BLaER1 treated with 17β-estradiol and CSF1 and Interleukin-3, amounts not matched to agents 10 nM and 100 nM (cell line): ENCODE results near the gene TRAPPC3L.

Experiments
- H3K27ac ChIP-seq, 11 experiments: shearing (Covaris generic); formaldehyde crosslinking; 2 replicates each; pipeline ENCODE4 v1.8.1; 2022
- H3K27me3 ChIP-seq, 11 experiments: shearing (Covaris generic); formaldehyde crosslinking; 2 replicates each; pipeline ENCODE4 v1.8.1; 2022
- H3K36me3 ChIP-seq, 11 experiments: shearing (Covaris generic); formaldehyde crosslinking; 2 replicates each; pipeline ENCODE4 v1.8.1; 2022
- H3K4me1 ChIP-seq, 10 experiments: shearing (Covaris generic); formaldehyde crosslinking; 2 replicates each; pipeline ENCODE4 v1.8.1; 2022
- H3K4me2 ChIP-seq, 11 experiments: shearing (Covaris generic); formaldehyde crosslinking; 2 replicates each; pipeline ENCODE4 v1.8.1; 2022
- H3K4me3 ChIP-seq, 10 experiments: shearing (Covaris generic); formaldehyde crosslinking; 2 replicates each; pipeline ENCODE4 v1.8.1; 2022
- H3K9ac ChIP-seq, 11 experiments: shearing (Covaris generic); formaldehyde crosslinking; 2 replicates each; pipeline ENCODE4 v1.8.1; 2022
- H3K9me3 ChIP-seq, 11 experiments: shearing (Covaris generic); formaldehyde crosslinking; replicated peaks in 1 of 11; 2 replicates each; pipeline ENCODE4 v1.8.1; 2022
- H4K20me1 ChIP-seq, 11 experiments: shearing (Covaris generic); formaldehyde crosslinking; 2 replicates each; pipeline ENCODE4 v1.8.1; 2022
- Cebpa-rat ChIP-seq, 11 experiments: shearing (Covaris generic); IDR thresholded peaks; 2 replicates each; pipeline ENCODE4 v1.8.1; 2022

TRAPPC3L gene

DNA sequence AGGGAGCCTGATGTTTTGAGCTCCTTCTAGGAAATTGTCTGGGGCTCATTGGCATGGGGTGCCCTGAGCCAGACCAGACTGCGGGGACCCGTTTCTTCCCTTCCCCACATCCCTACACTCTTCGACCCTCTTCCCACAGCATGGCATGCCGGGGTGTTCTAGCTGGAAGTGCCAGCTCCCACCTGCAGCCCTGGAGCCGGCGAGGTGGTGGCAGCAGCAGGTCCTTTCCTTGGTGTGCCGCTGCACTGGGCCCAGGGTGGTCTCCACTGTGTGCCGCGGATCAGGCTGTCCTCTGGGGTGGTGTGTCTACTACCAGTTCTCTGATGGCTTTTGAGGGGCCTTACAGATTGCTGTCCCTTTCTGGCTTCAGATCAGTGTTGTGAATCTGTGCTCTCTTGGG is 18.3 kb upstream of the TRAPPC3L start:
- Histone ChIP-seq H3K36me3 (no peaks in the 10 kb centered on the region), H3K9ac (no peak overlapping the region), H4K20me1 (no peaks in the 10 kb centered on the region), H3K9me3 (peaks cover 0 to 9% (median 0%) of the 10 kb centered on the region in 11 experiments; a peak in 4 of 22 replicates), H3K4me2 (no peak overlapping the region), H3K4me1 (peaks cover 2 to 13% (median 9%) of the 10 kb centered on the region in 10 experiments), H3K27ac (no peak overlapping the region), H3K27me3 (peaks cover 0 to 14% (median 9%) of the 10 kb centered on the region in 11 experiments; a peak in 12 of 22 replicates), H3K4me3 (no peak overlapping the region)
- TF ChIP-seq Cebpa-rat (IDR thresholded peaks at IDR 0.05) = no peak

DNA sequence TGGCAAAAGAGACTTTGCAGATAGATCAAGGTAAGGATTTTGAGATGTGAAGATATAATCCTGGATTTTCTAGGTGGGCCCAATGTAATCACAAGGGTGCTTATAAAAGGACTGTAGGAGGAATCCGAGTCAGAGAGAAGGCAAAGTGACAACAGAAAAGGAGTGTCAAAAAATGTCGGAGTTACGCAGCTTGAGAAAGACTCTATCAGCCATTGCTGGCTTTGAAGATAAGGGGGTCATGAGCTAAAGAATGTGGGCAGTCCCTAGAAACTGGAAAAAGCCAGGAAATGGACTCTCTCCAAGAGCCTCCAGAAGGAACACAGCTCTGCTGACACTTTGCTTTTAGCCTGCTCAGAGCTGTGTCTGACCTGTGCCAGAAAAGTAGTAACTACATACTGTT is 17.1 kb upstream of the TRAPPC3L start:
- Histone ChIP-seq H3K9me3 (peaks cover 0 to 9% (median 0%) of the 10 kb centered on the region in 11 experiments; a peak in 4 of 22 replicates), H3K4me1 (peaks cover 0 to under 1% (median 0%) of the 10 kb centered on the region in 10 experiments; a peak in 6 of 20 replicates), H3K27ac (no peak overlapping the region), H3K4me3 (no peak overlapping the region), H3K4me2 (no peak overlapping the region), H3K36me3 (no peaks in the 10 kb centered on the region), H3K27me3 (peaks cover 0 to 14% (median 9%) of the 10 kb centered on the region in 11 experiments; a peak in 12 of 22 replicates), H4K20me1 (no peaks in the 10 kb centered on the region), H3K9ac (peak overlapping the region in 2 of 11 experiments; percentile 6 to 10; a peak in 1 of 22 replicates)
- no peak for TF ChIP-seq Cebpa-rat (IDR thresholded peaks at IDR 0.05)

DNA sequence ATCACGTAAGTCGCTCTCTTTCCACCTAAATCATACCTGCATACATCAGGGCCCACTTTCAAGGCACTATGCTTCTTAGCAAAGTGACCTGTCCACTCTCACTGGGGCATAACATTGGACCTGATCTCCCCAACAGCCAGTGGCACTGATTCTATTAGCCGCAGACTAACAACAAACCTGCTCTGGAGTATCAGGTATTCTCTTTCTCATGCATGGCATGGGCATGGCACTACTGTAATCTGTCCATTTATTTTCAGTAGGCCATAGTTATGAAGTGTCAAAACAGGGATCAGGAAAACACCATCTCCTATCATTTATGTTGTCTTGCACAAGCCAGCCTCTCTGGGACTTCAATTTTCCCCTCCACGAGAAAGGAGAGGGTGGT is 16.5 kb upstream of the TRAPPC3L start:
- H3K9ac ChIP-seq = peak overlapping the region in 2 of 11 experiments; percentile 6 to 31; a peak in 1 of 22 replicates
- peaks cover 0 to 14% (median 9%) of the 10 kb centered on the region in 11 experiments; a peak in 12 of 22 replicates for H3K27me3 ChIP-seq
- no peak overlapping the region for H3K27ac ChIP-seq
- no peak for TF ChIP-seq Cebpa-rat (IDR thresholded peaks at IDR 0.05)
- H3K4me2 ChIP-seq = no peak overlapping the region
- H3K9me3 ChIP-seq = peaks cover 0 to 6% (median 0%) of the 10 kb centered on the region in 11 experiments; a peak in 4 of 22 replicates
- H4K20me1 ChIP-seq = no peaks in the 10 kb centered on the region
- no peaks in the 10 kb centered on the region for H3K36me3 ChIP-seq
- no peak overlapping the region for H3K4me3 ChIP-seq
- H3K4me1 ChIP-seq = no peaks in the 10 kb centered on the region

DNA sequence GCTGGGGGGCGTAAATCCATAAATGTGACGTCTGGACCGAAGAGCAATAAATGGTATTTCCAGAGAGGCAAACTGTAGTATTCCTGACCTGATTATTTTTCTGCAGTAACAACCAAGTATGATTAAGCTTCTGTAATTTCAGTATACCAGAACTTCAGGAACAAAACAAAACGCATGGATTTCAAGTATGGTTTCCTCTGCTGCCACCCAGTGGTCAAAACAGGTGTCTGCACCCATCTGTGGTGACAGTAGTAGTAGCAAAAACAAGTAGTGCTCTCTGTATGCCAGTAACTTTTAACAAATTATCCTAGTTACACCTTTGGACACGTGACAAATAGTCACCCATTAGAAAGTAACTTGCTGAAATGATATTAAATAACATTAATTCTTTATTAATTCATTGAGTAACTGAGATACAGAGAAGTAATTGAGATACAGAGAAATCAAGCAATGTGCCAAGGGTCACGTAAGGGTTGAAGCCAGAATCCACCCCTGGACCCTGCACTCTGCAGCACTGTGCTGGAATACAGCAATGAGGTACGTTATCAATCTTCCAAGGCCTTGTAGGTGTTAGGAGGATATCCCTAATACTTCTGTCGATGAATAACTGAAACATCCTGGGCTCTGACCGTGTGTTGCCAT is 16.0 kb upstream of the TRAPPC3L start:
- Histone ChIP-seq H3K27me3 (peaks cover 0 to 14% (median 9%) of the 10 kb centered on the region in 11 experiments; a peak in 12 of 22 replicates), H3K36me3 (no peaks in the 10 kb centered on the region), H3K9ac (0 out of 22 replicates have a peak overlapping the region, but pooled peaks of 1 of the 11 experiments have one; percentile 31), H3K27ac (no peak overlapping the region), H4K20me1 (no peaks in the 10 kb centered on the region), H3K9me3 (peaks cover 0 to under 1% (median 0%) of the 10 kb centered on the region in 11 experiments; a peak in 1 of 22 replicates), H3K4me2 (no peak overlapping the region), H3K4me3 (no peak overlapping the region), H3K4me1 (no peaks in the 10 kb centered on the region)
- no peak for TF ChIP-seq Cebpa-rat (IDR thresholded peaks at IDR 0.05)

- H3K9ac ChIP-seq = no peak overlapping the region
- H3K4me1 ChIP-seq = no peaks in the 10 kb centered on the region
- no peak overlapping the region for H3K4me2 ChIP-seq
Observed at GRCh38 chr6:116560130-116560529, 14.6 kb upstream of the TRAPPC3L start.

GRCh38 chr6:116557893-116558292 is 12.4 kb upstream of the TRAPPC3L start:
- Histone ChIP-seq H4K20me1 (no peaks in the 10 kb centered on the region), H3K36me3 (no peaks in the 10 kb centered on the region), H3K4me2 (no peak overlapping the region), H3K9me3 (no peaks in the 10 kb centered on the region), H3K4me3 (no peak overlapping the region), H3K27ac (no peak overlapping the region), H3K9ac (no peak overlapping the region), H3K4me1 (no peaks in the 10 kb centered on the region), H3K27me3 (no peaks in the 10 kb centered on the region)
- no peak for TF ChIP-seq Cebpa-rat (IDR thresholded peaks at IDR 0.05)

More at GRCh38 chr6:116560130-116560529, 14.6 kb upstream of the TRAPPC3L start:
- no peak overlapping the region for H3K27ac ChIP-seq
- H3K9me3 ChIP-seq = no peaks in the 10 kb centered on the region
- H3K36me3 ChIP-seq = no peaks in the 10 kb centered on the region
- peaks cover 0 to 6% (median 4%) of the 10 kb centered on the region in 11 experiments; a peak in 12 of 22 replicates for H3K27me3 ChIP-seq
- no peak for TF ChIP-seq Cebpa-rat (IDR thresholded peaks at IDR 0.05)
- H4K20me1 ChIP-seq = no peaks in the 10 kb centered on the region
- H3K4me3 ChIP-seq = no peak overlapping the region

DNA sequence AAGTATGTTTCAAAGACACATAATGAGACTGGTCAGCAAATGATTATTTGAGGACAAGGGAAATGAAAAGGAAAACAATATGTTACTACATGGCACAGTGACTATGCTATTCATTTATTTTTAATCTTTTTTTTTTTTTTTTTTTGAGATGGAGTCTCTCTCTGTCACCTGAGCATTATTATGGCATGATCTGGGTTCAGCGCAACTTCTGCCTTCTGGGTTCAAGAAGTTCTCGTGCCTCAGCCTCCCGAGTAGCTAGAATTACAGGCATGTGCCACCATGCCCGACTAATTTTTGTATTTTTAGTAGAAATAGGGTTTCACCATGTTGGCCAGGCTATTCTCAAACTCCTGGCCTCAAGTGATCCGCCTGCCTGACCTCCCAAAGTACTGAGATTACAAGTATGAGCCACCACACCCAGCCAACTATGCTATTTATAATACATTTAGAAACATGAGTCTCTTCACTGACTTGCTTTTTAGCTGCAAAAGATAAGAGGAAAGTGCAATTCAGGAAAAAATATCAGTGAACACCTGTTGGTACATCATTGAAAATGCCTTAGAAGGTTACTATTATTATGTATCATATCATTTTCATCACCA is 11.4 kb upstream of the TRAPPC3L start:
- Histone ChIP-seq H3K9me3 (no peaks in the 10 kb centered on the region), H4K20me1 (no peaks in the 10 kb centered on the region), H3K4me3 (no peak overlapping the region), H3K9ac (no peak overlapping the region), H3K27me3 (no peaks in the 10 kb centered on the region), H3K4me2 (no peak overlapping the region), H3K36me3 (no peaks in the 10 kb centered on the region), H3K4me1 (no peaks in the 10 kb centered on the region), H3K27ac (no peak overlapping the region)
- no peak for TF ChIP-seq Cebpa-rat (IDR thresholded peaks at IDR 0.05)

GRCh38 chr6:116556065-116556464 is 10.6 kb upstream of the TRAPPC3L start:
- Histone ChIP-seq H3K27ac (no peak overlapping the region), H4K20me1 (no peaks in the 10 kb centered on the region), H3K4me3 (no peak overlapping the region), H3K9ac (no peak overlapping the region), H3K9me3 (no peaks in the 10 kb centered on the region), H3K27me3 (no peaks in the 10 kb centered on the region), H3K4me2 (no peak overlapping the region), H3K36me3 (no peaks in the 10 kb centered on the region), H3K4me1 (no peaks in the 10 kb centered on the region)
- no peak for TF ChIP-seq Cebpa-rat (IDR thresholded peaks at IDR 0.05)

GRCh38 chr6:116553451-116553850 is 8.0 kb upstream of the TRAPPC3L start, which contains the start of gene CALHM4:
TSS of gene CALHM4 (plus strand) at chr6:116553751. CDS start at chr6:116553794, 43 bp downstream.
- Histone ChIP-seq H3K4me1 (no peaks in the 10 kb centered on the region), H4K20me1 (no peaks in the 10 kb centered on the region), H3K36me3 (no peaks in the 10 kb centered on the region), H3K9me3 (no peaks in the 10 kb centered on the region), H3K27ac (no peak within 1 kb of the TSS), H3K4me2 (no peak within 1 kb of the TSS), H3K9ac (no peak within 1 kb of the TSS), H3K27me3 (no peaks in the 10 kb centered on the region), H3K4me3 (no peak within 1 kb of the TSS)
- no peak for TF ChIP-seq Cebpa-rat (IDR thresholded peaks at IDR 0.05)
